Peyer's patch (tissue), 4 donors: ENCODE data around the gene ILF3. TPM values are rescaled to one million over a fixed set of nuclear protein-coding genes. Genes with fewer than 3 reads are reported as not detected.

Experiments
- DNase-seq, 3 donors: peaks; one replicate each; pipeline ENCODE4 v3.0.0-alpha.2; 2017 to 2019
- H3K27ac ChIP-seq, 4 donors: fragments of 200-600 bp; sonication (generic); one replicate each; pipeline ENCODE4 v1.5.1; 2016 to 2019
- H3K27me3 ChIP-seq, 2 donors: fragments of 200-600 bp; sonication (generic); one replicate each; pipeline ENCODE4 v1.5.1; 2019
- H3K36me3 ChIP-seq, 3 donors: fragments of 200-600 bp; sonication (generic); one replicate each; pipeline ENCODE4 v1.5.1; 2016 to 2019
- H3K4me1 ChIP-seq, 4 donors: fragments of 200-600 bp; sonication (generic); one replicate each; pipeline ENCODE4 v1.5.1; 2016 to 2019
- H3K4me3 ChIP-seq, 4 donors: fragments of 200-600 bp; sonication (generic); 1 replicate in 3 of 4; 2 replicates in 1 of 4; pipeline ENCODE4 v1.5.1; 2016 to 2019; ENCODE audit warnings: mild to moderate bottlenecking in 1 of 4
- H3K9me3 ChIP-seq, 4 donors: fragments of 200-600 bp; sonication (generic); one replicate each; pipeline ENCODE4 v1.5.1; 2016 to 2019; ENCODE audit warnings: mild to moderate bottlenecking in 1 of 4
- CTCF ChIP-seq, 6 experiments: fragments of 450-650 bp in 4 of 6; fragments of 200-600 bp in 2 of 6; sonication (generic) in 1 of 6; IDR thresholded peaks; one replicate each; pipeline ENCODE4 v1.5.1; 2017 to 2019; ENCODE audit warnings: antibody characterized with exemption in 6 of 6, mild to moderate bottlenecking in 3 of 6, moderate library complexity in 1 of 6
- POLR2A ChIP-seq, 2 donors: fragments of 450-650 bp; IDR thresholded peaks; one replicate each; pipeline ENCODE4 v1.5.1; 2017; ENCODE audit warnings: antibody characterized with exemption in 2 of 2, mild to moderate bottlenecking in 2 of 2, moderate library complexity in 2 of 2
- total RNA-seq, 4 donors: library from RNA; depleted of rRNA; stranded (reverse); fragments of >200 nt; gene quantifications; one replicate each; pipeline ENCODE4 v1.1.0, GENCODE V29; 2016

ILF3 gene
- total RNA-seq, 4 donors from 2014 or later = 73.4 to 227 (median 139) TPM

GRCh38 chr19:10617409-10618121, 36.6 kb upstream of the ILF3 start:
- Histone ChIP-seq H3K4me1 (peaks cover 0 to 6% (median under 1%) of the 10 kb centered on the region in 4 donors), H3K36me3 (no peaks in the 10 kb centered on the region), H3K9me3 (no peaks in the 10 kb centered on the region), H3K27me3 (no peaks in the 10 kb centered on the region), H3K27ac (no peak overlapping the region), H3K4me3 (no peak overlapping the region)
- TF ChIP-seq CTCF (IDR thresholded peaks at IDR 0.05) = no peak
- TF ChIP-seq POLR2A (IDR thresholded peaks at IDR 0.05) = no peak
- DNase-seq = no peak

GRCh38 chr19:10618846-10619245, 35.3 kb upstream of the ILF3 start:
- H3K4me3 ChIP-seq = no peak overlapping the region
- H3K4me1 ChIP-seq = peaks cover 0 to 6% (median 0%) of the 10 kb centered on the region in 4 donors
- TF ChIP-seq POLR2A (IDR thresholded peaks at IDR 0.05) (no peak), CTCF (IDR thresholded peaks at IDR 0.05) (no peak)
- no peaks in the 10 kb centered on the region for H3K36me3 ChIP-seq
- DNase-seq = no peak
- H3K27ac ChIP-seq = no peak overlapping the region
- no peaks in the 10 kb centered on the region for H3K27me3 ChIP-seq
- H3K9me3 ChIP-seq = no peaks in the 10 kb centered on the region

GRCh38 chr19:10620786-10621185, 33.4 kb upstream of the ILF3 start:
- Histone ChIP-seq H3K27ac (no peak overlapping the region), H3K4me1 (peaks cover 0 to 18% (median 0%) of the 10 kb centered on the region in 4 donors), H3K4me3 (no peak overlapping the region), H3K27me3 (no peaks in the 10 kb centered on the region), H3K9me3 (no peaks in the 10 kb centered on the region), H3K36me3 (no peaks in the 10 kb centered on the region)
- no peak for DNase-seq
- TF ChIP-seq POLR2A (IDR thresholded peaks at IDR 0.05) = no peak
- TF ChIP-seq CTCF (IDR thresholded peaks at IDR 0.05) = no peak

GRCh38 chr19:10621966-10622365, 32.2 kb upstream of the ILF3 start:
- H3K27ac ChIP-seq = no peak overlapping the region
- no peak for DNase-seq
- no peak for TF ChIP-seq CTCF (IDR thresholded peaks at IDR 0.05)
- TF ChIP-seq POLR2A (IDR thresholded peaks at IDR 0.05) = no peak
- no peaks in the 10 kb centered on the region for H3K27me3 ChIP-seq
- H3K9me3 ChIP-seq = no peaks in the 10 kb centered on the region
- H3K36me3 ChIP-seq = no peaks in the 10 kb centered on the region
- peaks cover 0 to 20% (median 0%) of the 10 kb centered on the region in 4 donors for H3K4me1 ChIP-seq
- no peak overlapping the region for H3K4me3 ChIP-seq

GRCh38 chr19:10624585-10624984, 29.6 kb upstream of the ILF3 start:
- Histone ChIP-seq H3K27me3 (no peaks in the 10 kb centered on the region), H3K27ac (peak overlapping the region in 2 of 4 donors; percentile 66 to 88), H3K4me3 (peak overlapping the region in 2 of 4 donors; percentile 42 to 74), H3K36me3 (peaks cover 0 to 24% (median 0%) of the 10 kb centered on the region in 3 donors), H3K9me3 (no peaks in the 10 kb centered on the region), H3K4me1 (peaks cover 0 to 20% (median 0%) of the 10 kb centered on the region in 4 donors)
- no peak for TF ChIP-seq POLR2A (IDR thresholded peaks at IDR 0.05)
- TF ChIP-seq CTCF (IDR thresholded peaks at IDR 0.05) = no peak
- peak in 1 of 3 donors; percentile 48 for DNase-seq
